HG03175 (cell line): ENCODE results near the gene SPOP.
"Not testable (repeated sequence)": the region's sequence is repeated elsewhere in the genome, so short reads cannot be mapped to it uniquely, and the experiment has no call there.

Experiments used
- ATAC-seq: cut with Tn5 transposase; IDR thresholded peaks from one replicate; pipeline ENCODE4 v1.9.1; 2021; ENCODE audit warnings: mild to moderate bottlenecking, moderate library complexity; ENCODE audit not compliant: unreplicated experiment

Gene SPOP

DNA sequence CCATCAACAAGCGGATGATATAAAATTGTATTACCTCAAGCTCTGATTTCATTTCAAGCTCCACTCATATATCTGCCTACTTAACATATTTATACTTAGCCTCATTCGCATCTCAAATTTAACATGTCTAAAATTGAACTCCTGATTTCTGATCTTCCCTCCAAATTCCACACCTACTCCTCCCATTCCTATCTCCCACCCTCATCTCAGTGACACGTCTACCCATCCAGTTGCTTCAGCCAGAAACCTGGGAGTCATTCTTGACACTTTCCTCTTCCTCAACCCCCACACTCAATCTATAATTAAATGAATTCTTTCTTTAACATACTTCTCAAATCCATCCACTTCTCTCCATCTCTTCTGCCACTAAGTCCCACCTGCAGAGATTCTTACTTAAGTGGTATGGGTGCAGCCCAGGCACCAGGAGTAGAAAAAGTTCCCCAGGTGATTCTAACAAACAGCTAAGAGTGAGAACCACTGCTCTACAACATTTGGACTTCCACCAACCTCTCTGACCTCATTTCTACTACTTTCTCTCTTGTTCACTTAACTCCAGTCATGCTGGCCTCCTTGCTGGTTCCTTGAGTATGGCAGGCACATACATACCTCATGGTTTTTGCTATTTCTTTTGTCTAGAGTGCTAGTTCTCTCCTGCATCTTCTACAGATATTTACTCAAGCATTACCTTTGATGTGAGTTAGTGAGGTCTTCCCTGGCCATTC lies 18.1 kb downstream of the SPOP start:
- no peak for ATAC-seq

DNA sequence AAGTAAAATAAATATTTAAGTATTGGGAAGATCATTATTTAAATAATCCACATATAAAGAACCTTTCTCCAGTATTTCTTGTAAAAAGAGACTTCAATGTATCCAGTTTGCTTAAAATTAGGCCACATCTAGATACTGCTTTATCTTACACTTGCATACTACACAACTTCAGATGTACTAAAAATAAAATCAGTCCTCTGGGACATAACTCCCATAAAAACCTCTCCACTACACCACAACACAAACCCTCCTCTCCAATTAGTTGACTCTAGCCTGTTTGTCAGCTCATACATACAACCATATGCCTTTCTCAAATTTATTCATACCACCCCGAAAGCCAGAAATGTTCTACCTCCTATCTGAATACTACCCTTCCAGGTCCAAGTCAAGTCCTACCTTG lies 21.6 kb downstream of the SPOP start:
- ATAC-seq = no peak

DNA sequence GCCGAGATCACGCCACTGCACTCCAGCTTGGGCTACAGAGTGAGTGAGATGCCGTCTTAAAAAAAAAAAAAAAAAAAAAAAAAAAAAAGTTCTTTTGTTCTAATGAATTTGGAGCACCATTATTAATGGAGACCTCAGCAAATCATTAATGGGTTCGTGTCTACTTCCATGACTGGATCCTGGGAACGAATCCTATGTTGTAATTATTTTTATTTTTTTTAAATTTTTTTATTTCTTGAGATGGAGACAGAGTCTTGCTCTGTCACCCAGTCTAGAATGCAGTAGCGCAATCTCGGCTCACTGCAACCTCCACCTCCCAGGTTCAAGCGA lies 30.7 kb downstream of the SPOP start:
- no peak for ATAC-seq

DNA sequence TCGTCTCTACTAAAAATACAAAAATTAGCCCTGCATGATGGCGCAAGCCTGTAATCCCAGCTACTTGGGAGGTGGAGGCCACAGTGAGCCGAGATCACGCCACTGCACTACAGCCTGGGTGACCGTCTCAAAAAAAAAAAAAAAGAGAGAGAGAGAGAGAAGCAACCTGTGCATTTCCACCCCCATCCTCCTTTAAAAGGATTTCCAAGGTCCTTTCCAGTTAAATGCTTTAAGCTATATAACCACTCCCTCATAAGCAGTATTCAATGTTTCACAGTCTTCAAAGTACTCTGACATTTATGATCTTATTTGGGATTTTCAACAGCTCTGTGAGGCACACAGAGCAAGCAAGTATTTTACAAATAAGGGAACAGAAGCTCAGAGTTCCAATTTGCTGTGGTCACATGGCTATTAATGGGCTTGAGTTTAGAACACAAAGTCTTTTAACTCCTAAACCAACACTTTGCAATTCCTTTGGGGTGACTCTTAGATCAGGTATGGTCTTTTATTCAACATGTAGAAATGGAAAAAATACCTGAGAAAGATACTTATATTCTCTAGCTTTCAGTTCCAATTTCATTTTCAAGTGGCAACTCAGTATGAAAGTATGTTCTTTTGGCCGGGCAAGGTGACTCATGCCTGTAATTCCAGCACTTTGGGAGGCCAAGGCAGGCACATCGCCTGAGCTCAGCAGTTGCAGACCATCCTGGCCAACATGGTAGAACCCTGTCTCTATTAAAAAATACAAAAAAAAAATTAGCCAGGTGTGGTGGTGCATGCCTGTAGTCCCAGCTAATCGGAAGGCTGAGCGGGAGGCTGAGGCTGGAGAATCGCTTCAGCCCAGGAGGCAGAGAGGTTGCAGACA lies 31.3 kb downstream of the SPOP start:
- peak; percentile 49 for ATAC-seq

- ATAC-seq = not testable (repeated sequence)
These were observed 31.9 kb downstream of the SPOP start for GRCh38 chr17:49646056-49646390.

DNA sequence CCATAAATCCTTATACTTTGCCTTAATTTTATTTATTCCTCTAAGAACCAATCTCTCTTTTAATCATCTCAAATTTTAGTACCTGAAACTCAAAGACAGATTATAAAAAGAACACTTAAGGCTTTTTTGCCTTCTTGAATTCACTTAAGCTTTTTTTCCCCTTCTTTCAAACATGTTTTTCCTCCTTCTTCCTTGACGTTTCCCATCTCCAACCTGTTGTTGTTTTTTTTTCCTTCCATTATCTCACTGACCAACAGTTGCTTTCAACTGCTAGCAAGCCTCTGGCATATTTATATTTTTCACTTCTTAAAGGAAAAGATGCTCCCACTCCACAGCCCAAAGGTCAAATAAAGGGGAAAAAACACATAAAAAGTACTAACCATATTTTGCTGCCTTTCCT lies 32.2 kb downstream of the SPOP start:
- ATAC-seq = no peak

GRCh38 chr17:49640556-49640955 lies 37.3 kb downstream of the SPOP start:
- ATAC-seq = no peak

DNA sequence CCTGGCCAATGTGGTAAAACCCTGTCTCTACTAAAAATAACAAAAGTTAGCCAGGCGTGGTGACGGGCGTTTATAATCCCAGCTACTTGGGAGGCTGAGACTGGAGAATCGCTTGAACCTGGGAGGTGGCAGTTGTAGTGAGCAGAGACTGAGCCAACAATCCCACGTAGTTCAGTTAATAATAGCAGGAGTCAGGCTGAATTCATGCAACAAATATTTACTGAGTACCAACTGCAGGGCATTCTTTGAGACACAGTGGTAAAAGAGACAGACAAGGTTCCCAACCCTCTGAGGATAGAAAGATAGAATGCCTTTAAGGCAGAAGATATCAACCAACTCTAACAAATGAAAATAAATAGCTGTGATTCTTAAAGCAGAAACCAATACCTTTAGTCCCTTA lies 39.1 kb downstream of the SPOP start:
- no peak for ATAC-seq

DNA sequence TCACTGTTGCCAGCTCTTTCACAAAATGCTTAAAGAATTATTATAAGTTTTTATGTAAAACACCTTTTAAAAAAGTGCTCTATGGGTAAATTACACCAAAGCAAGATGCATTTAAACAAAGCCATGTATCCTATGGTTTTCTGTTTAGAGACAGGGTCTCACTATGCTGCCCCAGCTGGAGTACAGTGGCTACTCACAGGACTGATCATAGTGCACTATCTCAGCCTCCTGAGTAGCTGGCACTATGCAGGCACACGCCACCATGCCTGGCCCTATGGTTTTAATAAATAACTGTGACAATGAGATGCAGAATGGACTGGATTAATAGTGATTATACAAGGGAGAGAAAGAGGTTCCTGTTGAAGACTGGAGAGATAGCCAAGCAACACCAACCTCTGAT lies 40.2 kb downstream of the SPOP start:
- no peak for ATAC-seq

DNA sequence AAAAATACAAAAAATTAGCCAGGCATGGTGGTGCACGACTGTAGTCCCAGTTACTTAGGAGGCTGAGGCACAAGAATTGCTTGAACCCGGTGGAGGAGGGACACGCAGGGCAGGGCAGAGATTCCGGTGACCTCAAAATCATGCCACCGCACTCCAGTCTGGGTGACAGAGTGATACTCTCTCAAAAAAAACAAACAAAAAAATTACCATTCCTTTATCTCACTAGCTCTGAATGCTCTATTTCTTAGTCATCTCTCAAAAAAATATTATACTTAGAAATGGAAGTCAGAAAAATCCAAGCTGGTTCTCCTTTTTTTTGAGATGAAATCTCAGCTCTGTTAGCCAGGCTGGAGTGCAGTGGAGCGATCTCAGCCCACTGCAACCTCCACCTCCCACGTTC lies 40.8 kb downstream of the SPOP start:
- ATAC-seq = no peak

- no peak for ATAC-seq
These were observed 42.8 kb downstream of the SPOP start for GRCh38 chr17:49635121-49635520.

DNA sequence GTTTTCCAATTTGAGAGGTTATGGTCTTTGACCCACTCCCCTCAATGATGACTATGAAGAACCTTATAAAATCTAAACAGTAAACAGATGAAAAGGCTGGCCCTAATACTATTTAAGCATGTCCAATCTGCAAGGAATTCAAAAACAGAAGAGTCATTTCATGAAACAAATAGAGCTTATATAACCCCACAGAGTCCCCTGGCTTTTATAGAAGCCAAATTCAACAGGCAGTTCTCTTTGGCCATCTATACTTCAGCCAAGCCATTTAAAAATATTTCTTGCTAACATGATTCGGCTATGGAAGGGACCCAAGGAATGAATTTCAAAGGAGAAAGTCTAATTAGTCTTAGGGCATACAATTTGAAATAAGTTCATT lies 43.4 kb downstream of the SPOP start:
- ATAC-seq = no peak

GRCh38 chr17:49633762-49634484 lies 44.0 kb downstream of the SPOP start:
- no peak for ATAC-seq

DNA sequence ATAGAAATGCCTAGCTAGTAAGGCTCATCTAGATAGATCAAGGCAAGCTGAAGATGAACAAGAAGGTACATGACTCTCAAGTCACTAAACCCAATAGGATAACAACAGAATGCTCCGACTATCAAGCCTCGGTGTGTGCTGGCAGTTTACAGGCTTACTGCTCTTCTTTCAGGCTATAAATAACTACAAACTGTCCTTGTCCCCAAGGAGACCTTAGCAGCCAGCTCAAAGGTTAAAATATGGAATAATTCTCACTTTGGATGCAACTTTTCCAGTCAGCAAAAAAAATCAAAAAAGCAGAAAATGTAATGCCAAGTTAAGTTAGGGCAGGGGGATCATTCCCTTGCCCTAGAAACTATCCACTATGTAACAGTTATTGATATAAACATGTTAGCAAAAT lies 44.6 kb downstream of the SPOP start:
- no peak for ATAC-seq

DNA sequence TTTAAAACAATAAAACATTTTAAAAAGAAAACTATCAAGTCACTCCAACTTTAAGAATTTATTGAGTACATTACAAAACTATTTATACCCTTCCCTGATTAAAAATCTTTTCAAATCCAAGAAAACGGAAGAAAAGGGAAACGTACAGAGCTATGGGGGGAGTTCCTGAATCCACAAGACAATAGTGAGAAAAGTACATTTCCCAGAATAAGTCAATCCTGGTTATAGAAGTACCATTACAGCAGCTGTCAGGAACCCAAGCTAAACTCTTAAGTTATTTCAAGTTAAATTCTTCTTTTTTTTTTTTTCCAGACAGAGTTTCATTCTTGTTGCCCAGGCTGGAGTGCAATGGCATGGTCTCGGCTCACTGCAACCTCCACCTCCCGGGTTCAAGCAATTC lies 45.7 kb downstream of the SPOP start:
- ATAC-seq = no peak

GRCh38 chr17:49631496-49631895 lies 46.4 kb downstream of the SPOP start:
- ATAC-seq = no peak

GRCh38 chr17:49630113-49630900 lies 47.6 kb downstream of the SPOP start:
- ATAC-seq = no peak

- ATAC-seq = no peak
These were observed 48.5 kb downstream of the SPOP start for GRCh38 chr17:49629447-49629846.

DNA sequence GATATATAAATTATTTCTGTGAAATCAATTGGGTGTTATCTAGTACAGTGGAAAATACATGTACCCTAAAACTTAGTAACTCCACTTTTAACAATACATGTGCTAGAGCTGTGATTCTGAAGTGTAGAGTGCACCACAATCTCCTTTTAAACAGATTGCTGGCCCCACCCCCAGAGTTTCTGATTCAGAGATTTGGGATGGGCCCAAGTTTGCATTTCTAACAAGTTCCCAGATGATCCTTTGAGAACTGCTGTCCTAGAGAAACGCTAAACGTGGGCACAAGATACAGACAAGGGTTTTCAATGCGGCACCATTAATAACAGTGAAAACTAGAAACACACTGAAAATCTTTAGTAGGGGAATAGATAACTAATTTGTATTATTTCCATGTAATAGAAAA lies 53.0 kb downstream of the SPOP start:
- ATAC-seq = no peak

- no peak for ATAC-seq
These were observed 55.9 kb downstream of the SPOP start for GRCh38 chr17:49621946-49622529.

GRCh38 chr17:49621420-49621819 lies 56.5 kb downstream of the SPOP start:
- ATAC-seq = no peak
